Osteoblast (primary cell): ENCODE measurements around the gene RASGRF2. TPM values are rescaled to one million over a fixed set of nuclear protein-coding genes. Genes with fewer than 3 reads are reported as not detected.

Experiments used
- DNase-seq: peaks from one replicate; pipeline ENCODE4 v3.0.0; 2011; ENCODE audit warnings: low spot score, mixed read lengths; ENCODE audit not compliant: insufficient read length; ENCODE audit errors: missing footprints
- H2AFZ ChIP-seq: 2 replicates; pipeline ENCODE4 v1.6.0; 2011; ENCODE audit warnings: mild to moderate bottlenecking, low read length
- H3K27ac ChIP-seq: 2 replicates; pipeline ENCODE4 v1.5.1; 2011; ENCODE audit warnings: mild to moderate bottlenecking, low read depth, low read length, moderate library complexity
- H3K27me3 ChIP-seq: 2 replicates; pipeline ENCODE4 v1.6.0; 2012; ENCODE audit warnings: mild to moderate bottlenecking, control low read depth, inconsistent platforms, low read length, moderate library complexity; ENCODE audit not compliant: insufficient read depth
- H3K36me3 ChIP-seq: 2 replicates; pipeline ENCODE4 v1.5.1; 2011; ENCODE audit warnings: mild to moderate bottlenecking, low read length, control low read depth, moderate library complexity; ENCODE audit not compliant: insufficient read depth
- H3K4me1 ChIP-seq: 2 replicates; pipeline ENCODE4 v1.5.1; 2011; ENCODE audit warnings: mild to moderate bottlenecking, low read length, control low read depth, moderate library complexity; ENCODE audit not compliant: insufficient read depth
- H3K4me2 ChIP-seq: 2 replicates; pipeline ENCODE4 v1.6.0; 2011; ENCODE audit warnings: mild to moderate bottlenecking, low read length; ENCODE audit not compliant: insufficient read depth
- H3K4me3 ChIP-seq: fragments of 200-600 bp; sonication (generic); 3 replicates; pipeline ENCODE4 v1.5.1; 2012; ENCODE audit warnings: mild to moderate bottlenecking, low read length, inconsistent platforms; ENCODE audit not compliant: insufficient read depth
- H3K79me2 ChIP-seq: 2 replicates; pipeline ENCODE4 v1.6.0; 2012; ENCODE audit warnings: mild to moderate bottlenecking, low read length, control low read depth, inconsistent platforms; ENCODE audit not compliant: insufficient read depth
- H3K9me3 ChIP-seq: 2 replicates; pipeline ENCODE4 v1.5.1; 2011; ENCODE audit warnings: low read depth, low read length, control low read depth
- H4K20me1 ChIP-seq: 2 replicates; pipeline ENCODE4 v1.6.0; 2012; ENCODE audit warnings: mild to moderate bottlenecking, low read length, control low read depth; ENCODE audit not compliant: insufficient read depth
- CTCF ChIP-seq: IDR thresholded peaks from 2 replicates; pipeline ENCODE4 v1.5.1; 2011; ENCODE audit warnings: mild to moderate bottlenecking, low read depth, low read length, moderate library complexity; ENCODE audit errors: extremely low read depth
- total RNA-seq: library from RNA; depleted of rRNA; stranded (reverse); fragments of >200 nt; gene quantifications from 2 replicates; pipeline ENCODE4 v1.2.3, GENCODE V29; 2012

The RASGRF2 gene
- total RNA-seq, 1 donor = under 0.01 TPM

GRCh38 chr5:81069990-81070389, 109.8 kb downstream of the RASGRF2 start:
- no peaks in the 10 kb centered on the region for H4K20me1 ChIP-seq
- no peak for TF ChIP-seq CTCF
- H3K4me2 ChIP-seq = no peak overlapping the region
- H3K27ac ChIP-seq = no peak overlapping the region
- H3K4me1 ChIP-seq = no peaks in the 10 kb centered on the region
- no peaks in the 10 kb centered on the region for H3K79me2 ChIP-seq
- H3K4me3 ChIP-seq = no peak overlapping the region
- no peak for DNase-seq
- H2AFZ ChIP-seq = no peak overlapping the region
- H3K9me3 ChIP-seq = no peaks in the 10 kb centered on the region
- no peaks in the 10 kb centered on the region for H3K27me3 ChIP-seq
- H3K36me3 ChIP-seq = no peaks in the 10 kb centered on the region

GRCh38 chr5:81070571-81071255, 110.5 kb downstream of the RASGRF2 start:
- Histone ChIP-seq H3K27ac (no peak overlapping the region), H3K27me3 (no peaks in the 10 kb centered on the region), H4K20me1 (no peaks in the 10 kb centered on the region), H3K9me3 (no peaks in the 10 kb centered on the region), H3K36me3 (no peaks in the 10 kb centered on the region), H3K4me3 (no peak overlapping the region), H2AFZ (no peak overlapping the region), H3K4me1 (no peaks in the 10 kb centered on the region), H3K79me2 (no peaks in the 10 kb centered on the region), H3K4me2 (no peak overlapping the region)
- DNase-seq = no peak
- no peak for TF ChIP-seq CTCF

- no peak overlapping the region for H3K27ac ChIP-seq
- no peaks in the 10 kb centered on the region for H3K4me1 ChIP-seq
Measured at GRCh38 chr5:81075041-81075440, 114.9 kb downstream of the RASGRF2 start.

GRCh38 chr5:81077105-81077504, 116.9 kb downstream of the RASGRF2 start:
- no peak for TF ChIP-seq CTCF
- Histone ChIP-seq H3K27me3 (peaks cover 3% of the 10 kb centered on the region), H3K4me1 (no peaks in the 10 kb centered on the region), H3K4me2 (no peak overlapping the region), H3K27ac (no peak overlapping the region), H3K79me2 (no peaks in the 10 kb centered on the region), H3K4me3 (no peak overlapping the region), H2AFZ (no peak overlapping the region), H4K20me1 (no peaks in the 10 kb centered on the region), H3K9me3 (peaks cover 7% of the 10 kb centered on the region), H3K36me3 (no peaks in the 10 kb centered on the region)
- DNase-seq = no peak

More at GRCh38 chr5:81075041-81075440, 114.9 kb downstream of the RASGRF2 start:
- H3K4me2 ChIP-seq = no peak overlapping the region
- H3K27me3 ChIP-seq = no peaks in the 10 kb centered on the region
- H2AFZ ChIP-seq = no peak overlapping the region
- no peaks in the 10 kb centered on the region for H3K79me2 ChIP-seq
- H4K20me1 ChIP-seq = no peaks in the 10 kb centered on the region
- TF ChIP-seq CTCF = no peak
- H3K36me3 ChIP-seq = no peaks in the 10 kb centered on the region
- peaks cover 7% of the 10 kb centered on the region for H3K9me3 ChIP-seq
- H3K4me3 ChIP-seq = no peak overlapping the region
- no peak for DNase-seq
